ENCODE results near the gene TMOD1.

TMOD1 gene

DNA sequence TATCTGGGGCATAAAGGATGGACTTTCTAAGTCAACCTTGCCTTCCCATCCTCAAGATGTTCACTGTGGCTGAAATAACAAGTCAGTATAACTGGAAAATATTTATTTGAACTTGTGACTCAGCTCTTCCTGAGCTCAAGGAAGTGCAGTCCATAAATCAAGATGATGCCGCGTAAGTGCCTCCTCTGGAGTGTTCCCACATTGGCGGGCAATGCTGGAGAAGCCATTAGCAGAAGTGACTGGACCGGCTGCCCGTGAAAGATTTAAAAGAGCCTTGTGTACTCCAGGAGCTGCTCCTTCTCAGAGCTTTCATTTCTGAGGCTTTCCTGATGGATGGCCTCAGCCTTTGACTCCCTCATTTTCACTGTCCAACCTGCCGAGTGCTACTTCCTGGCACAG lies 17.4 kb downstream of the TMOD1 start:
- DNase-seq, result no peak

DNA sequence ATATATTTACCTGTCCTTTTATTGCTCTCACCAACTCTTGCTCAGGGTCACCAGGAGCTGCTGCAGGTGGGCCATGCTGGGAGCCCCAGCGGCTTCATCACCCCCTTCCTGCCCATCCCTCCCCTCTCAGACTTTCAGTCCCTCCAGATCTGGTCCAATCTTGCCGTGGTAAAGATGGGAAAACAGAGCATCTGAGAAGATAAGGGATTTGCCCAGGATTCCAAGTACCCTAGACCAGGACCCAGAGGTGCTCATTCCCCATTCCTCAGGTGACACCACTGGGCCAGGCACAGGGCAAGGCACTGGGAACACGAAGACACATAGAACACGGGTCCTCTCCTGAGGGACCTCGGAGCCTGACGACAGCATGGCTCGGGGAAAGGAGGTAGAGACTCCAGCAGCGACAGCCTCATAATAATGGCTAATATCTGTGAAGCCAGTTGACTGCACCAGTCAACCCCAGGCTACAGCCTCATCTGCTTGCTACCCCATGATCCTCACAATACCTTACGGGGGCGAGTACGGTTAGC lies 18.0 kb downstream of the TMOD1 start:
- DNase-seq, result no peak

DNA sequence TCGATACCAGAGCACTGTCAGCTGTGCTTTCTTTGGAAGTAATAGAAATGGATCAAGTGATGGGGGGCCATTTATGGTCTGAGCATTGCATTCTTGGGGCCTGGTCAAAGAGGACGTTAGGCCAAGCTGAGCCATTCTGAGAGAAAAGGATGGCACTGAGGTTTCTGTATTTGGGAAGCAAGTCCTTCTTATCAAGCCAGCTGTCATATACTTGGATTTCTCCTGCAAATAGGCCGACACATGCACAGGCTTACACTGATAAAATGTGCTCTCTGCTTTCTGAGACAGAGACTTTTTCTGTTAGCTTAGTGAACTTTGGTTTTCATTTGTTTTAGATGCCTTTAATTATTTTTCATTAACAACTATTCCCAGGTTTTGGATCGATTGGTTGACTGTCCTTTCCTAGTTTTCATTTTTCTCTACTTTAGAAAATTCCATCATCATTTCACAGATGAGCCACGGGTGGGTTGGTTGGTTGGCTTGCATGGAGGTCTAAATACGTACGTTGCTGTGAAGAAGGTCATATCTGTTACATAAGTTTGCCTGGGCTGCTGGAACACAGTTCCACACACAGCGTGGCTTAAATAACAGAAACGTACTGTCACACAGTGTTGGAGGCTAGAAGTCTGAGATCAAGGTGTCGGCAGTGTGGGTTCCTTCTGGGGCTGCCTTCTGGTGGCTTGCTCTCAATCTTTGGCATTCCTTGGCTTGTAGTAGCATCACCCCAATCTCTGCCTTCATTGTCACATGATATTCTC lies 20.3 kb downstream of the TMOD1 start:
- no peak for DNase-seq

DNA sequence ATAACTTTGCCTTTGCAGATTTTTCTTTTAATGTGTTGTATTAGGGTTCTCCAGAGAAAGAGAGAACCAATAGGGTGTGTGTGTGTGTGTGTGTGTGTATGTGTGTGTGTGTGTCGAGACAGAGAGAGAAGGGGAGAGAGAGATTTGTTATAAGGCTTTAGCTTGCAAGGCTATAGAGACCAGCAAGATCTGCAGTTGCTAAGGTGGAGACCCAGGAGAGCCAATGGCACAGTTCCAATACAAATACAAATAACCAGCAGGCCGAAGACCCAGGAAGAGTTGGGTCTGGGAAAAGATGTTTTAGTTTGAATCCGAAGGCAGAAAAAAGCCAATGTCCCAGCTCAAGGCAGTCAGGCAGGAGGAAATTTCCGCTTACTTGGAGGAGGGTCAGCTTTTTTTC lies 23.0 kb downstream of the TMOD1 start:
- DNase-seq, result no peak

DNA sequence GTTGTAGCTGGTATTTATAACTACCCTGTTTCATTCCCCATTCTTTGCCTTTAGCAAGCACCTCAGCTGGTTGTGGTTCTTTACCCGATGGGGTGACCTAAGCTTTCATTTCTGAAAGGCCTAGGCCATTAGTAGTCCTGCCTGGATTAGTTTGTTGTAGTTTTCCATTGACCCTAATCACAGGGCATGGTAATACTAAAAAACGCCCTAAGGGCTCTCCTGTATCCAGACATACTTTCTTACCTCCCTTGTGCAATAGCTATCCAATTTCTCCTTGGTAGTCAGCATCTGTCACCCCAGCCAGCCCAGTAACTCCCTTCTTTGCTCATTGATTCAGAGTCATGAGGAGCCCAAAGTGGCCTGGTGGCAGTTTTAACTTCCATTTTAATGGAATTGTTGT lies 24.0 kb downstream of the TMOD1 start:
- no peak for DNase-seq

DNA sequence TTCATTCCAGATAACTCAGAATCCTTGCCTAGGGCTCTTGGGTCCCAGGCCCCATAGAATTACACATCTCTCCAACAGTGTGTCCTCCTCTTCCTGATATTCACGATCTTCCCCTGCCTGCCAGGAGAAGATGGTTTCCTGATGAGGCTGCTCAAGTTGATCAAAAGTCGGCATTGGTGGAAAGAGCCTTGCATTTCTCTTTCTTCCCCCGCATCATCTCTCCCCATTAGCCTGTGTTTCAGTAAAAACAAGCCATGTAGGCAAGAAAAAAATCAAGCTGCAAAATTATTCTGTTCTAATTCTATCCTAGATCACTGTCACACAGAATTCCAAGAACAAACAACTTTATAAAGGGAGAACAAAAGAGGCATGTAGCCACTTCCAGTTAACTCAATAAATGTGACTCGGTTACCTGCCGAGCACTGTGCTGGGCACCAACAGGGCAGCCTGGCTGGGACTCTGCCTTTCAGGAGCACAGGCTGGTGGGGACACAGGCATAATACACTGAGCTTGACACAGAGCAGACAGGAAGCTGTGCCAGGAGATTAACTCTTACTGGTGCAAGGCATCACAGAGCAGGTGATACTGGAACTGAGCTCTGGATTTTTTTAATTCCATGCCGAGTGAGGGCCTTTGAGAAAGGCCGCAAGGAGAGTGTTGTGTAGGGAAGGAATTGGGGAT lies 25.6 kb downstream of the TMOD1 start:
- DNase-seq, result no peak

DNA sequence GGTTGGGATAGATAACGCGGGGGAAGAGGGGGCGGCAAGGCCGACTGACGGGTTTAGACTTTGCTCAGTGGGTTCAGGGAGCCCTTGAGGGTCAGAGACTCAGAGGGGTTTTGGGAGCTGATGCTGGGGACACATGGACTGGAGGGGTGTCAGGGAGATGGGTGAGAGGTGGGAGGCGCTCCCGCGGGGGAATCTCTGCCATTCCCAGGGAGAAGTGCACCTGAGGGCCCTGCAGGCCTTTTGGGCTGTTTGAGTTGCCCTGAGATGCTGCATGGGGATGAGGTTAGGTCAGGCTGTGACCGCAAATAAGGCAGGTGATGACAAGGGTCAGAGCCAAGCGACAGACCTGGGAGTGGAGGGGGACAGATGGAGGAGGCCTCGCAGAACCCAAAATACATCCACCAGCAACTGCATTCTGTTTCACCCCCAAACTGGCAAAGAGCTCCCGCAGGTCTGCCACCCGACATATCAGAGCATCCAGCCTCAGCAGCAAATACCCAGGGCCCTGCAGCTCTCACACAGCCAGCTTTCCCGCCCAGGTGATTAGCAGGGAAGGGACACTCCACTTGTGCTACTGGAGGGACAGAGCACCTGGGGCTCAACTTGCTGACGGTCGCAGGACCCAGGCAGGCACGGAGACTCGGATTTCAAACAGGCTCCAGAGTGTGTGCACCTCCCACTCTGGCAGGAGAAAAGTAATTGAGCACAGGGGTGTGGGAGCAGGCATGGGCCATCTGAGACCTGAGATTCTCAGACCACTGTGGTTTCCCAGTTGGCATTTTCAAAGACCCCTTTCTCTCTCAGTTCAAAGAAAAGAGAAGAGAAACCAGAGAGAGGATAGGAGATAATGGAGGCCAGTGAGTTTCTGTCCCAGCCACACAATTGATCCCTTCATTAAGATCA lies 26.4 kb downstream of the TMOD1 start:
- DNase-seq, result no peak

DNA sequence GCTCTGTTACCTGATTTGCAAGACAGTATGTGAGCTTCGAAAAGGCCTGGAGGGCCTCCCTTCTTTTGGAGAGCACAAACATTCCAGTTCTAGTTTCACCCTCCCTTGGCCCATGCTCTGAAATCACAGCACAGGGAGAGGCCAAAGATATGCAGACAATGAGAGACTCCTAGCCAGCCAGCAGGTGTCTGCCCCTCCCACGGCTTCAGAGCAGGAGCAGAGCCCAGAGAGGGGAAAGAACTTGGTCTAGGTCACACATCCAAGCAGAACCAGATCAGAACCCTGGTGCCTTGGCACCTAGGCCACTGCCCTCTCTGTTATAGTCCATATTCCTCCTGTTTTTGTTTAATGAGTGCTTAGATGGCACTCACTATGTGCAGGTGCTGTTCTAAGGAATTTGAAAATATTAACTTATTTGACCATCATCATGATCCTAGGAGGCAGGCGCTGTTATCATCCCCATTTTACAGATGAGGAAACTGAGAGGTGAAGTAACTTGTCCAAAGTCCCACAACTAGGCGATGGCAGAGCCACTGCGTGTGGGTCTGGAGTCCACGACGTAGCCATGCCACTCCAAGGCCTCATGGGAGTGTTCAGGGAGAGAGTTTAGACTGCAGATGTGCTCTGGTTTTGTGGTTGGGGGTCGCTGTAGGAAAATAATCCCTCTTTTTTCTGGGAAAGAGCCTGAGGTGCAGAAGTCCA lies 27.2 kb downstream of the TMOD1 start:
- no peak for DNase-seq

DNA sequence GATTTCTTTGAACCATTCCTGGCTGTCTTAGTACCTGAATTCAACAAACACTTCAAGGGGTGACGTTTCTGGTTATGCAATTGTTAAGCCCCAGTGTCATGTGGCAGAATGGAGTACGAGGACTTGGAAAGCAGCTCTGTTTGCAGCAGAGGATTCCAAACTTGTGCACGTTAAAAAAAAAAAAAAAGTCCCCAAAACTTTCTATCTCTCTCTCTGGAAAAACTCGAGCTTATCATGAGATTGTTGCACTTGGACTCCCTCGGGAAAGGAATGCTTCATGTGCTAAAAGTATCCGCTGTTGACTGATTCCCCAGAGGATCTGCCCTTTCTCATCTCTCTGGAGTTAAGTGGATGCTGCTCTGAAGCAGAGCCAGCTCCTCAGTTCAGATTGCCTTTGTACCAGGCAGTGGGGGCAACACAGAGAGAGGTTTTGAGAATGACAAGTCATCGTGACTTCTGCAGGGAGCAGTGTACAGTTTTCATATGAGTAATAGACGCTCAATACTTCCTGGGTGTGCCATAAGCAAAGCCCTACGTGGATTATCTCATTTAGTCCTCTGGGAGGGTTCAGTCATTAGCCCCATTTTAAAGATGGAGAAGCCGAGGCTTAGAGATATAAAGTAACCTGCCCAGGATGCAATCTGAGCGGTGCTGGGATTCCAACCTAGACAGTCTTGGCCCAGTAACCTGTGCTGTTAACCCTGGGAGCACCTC lies 28.1 kb downstream of the TMOD1 start:
- DNase-seq, result no peak

DNA sequence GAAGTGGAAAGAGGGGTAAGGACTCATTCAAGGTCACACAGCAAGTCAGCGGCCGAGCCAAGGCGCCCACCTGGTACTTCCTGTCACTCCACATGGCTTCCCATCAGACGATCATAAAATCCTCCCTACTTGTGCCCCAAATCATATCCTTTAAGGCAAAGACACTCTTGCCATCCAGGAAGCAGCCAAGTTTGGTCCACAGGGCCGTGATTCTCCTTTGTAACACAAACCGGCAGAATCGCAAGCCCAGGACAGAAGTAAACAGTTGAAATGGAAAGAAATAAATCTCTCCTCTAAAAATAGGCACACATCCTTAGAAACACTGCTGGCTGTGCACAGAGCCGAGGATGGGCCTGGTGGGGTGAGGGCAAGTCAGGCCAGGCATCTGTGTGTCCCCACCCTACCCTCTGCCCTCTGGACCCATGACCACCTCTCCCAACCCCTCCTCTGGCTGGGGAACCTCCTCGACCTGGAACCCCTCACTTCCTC lies 30.5 kb downstream of the TMOD1 start:
- DNase-seq, result no peak

DNA sequence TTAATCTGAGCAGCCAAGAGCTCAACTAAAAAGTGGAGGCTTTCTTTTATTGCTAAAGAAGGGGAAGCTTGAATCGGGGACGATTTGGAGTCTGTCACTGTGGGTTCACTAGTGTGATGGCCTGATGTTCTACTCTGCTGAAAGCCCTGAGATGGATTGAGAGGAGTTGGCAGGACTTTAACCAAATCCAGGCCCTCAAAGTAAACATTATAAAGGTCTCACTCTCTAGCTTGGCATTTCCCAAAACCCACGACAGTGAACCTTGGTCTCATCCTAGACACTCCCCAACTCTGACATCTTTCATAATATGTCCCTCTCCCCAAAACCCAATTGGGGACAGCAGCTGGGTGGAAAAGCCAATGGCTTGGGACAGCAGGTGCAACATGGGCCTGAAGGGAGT lies 32.7 kb downstream of the TMOD1 start:
- no peak for DNase-seq

DNA sequence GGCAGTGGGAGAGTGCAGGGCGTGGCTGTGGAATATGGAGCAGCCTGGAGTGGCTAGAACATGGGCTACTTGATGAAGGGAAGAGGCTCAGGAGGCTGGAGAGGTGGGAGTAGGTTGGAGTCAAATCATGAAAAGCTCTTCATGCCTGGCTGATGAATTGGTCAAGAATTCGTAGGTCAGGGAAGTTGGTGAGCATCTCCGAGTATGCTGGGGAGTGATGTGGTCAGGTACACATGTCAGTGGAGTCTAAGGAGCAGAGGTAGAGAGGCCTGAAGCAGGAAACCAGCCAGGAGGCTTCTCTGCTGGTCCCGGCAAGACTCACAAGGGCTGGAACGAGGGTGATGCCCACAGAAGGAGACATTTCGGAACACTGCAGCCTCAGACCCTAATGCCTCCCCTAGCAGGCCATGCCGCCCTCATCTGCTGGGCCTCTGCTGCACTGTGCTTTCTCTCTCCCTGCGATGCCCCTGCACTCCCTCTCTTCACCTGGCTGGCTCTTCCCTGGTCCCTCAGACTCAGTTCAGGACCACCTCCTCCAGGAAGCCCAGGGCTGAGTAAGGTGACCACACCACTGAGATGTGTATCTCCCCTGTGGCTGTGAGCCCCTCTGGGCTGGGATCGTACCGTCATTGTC lies 33.6 kb downstream of the TMOD1 start:
- no peak for DNase-seq

DNA sequence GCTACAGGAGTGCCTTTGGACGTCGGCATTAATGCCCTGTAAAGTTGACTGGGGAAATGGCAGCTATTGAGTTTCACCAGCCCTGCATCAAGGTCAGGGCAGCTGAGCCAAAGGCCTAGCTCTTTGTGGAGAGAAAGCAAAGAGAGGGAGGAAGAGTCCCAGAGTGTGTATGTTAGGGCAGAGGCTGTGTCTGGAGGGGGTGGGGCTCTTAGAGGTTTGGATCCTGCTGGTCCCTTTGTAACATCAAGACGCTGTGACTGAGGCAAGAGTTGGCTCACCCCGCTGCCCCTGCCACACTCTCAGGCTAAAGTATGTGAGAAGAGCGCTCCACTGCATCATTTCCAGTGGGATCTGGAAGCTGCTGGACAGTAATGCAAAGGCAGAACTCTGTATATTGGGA lies 34.3 kb downstream of the TMOD1 start:
- no peak for DNase-seq

DNA sequence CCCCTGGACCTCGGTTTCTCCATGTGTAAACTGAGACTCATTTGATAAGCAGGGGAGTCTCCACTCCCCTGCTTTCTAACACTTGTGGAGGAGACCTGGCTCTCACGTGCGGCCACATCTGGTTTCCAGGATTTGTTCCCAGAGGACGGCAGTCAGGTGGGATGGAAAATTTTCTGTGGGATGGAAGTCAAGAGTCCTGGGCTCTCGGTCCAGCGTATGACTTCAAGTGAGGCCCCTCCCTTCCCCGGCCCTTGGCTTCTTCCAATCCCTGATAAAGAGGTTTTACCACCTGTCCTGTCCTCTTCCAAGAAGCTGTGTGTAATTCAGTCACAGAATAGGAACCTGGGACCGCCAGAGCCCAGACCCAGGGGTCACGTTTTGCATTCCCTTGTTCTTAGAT lies 35.0 kb downstream of the TMOD1 start:
- no peak for DNase-seq

DNA sequence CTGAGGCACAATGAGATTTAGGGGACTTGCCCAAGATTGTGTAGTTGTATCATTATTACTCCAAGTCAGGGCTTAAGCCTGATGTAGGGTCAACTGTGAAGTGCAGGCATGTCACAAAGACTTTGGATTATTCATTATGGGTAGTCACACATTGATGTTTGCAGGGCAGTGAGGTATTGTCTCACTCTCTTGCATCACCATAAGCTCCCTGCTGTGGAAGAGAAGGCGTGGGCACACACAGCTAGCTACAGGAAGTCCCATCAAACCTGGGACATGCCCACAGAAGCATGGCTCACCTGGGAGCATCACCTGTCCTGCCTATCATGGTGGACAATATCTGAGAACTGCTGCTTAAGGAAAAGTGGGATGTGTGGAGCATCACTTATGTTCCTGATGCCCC lies 42.1 kb downstream of the TMOD1 start:
- no peak for DNase-seq

DNA sequence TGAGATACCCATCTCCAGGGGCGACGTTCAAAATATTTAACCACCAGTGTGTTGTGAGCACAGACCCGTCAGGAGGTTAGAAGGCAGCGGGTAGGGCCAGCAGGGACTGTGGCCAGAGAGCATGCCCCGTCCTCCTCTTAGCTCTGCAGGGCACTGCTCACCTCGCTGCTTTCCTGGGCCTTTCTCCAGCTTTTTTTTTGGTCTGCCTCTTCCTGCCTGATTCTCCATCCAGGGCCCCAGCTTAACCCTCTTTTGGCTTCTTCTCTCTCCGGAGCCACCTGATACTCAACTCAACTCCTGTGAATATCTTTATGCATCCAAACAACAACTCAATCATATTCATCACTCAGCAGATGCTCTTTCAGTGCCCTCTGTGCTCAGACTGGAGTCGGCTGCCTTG lies 44.0 kb downstream of the TMOD1 start:
- DNase-seq, result no peak

DNA sequence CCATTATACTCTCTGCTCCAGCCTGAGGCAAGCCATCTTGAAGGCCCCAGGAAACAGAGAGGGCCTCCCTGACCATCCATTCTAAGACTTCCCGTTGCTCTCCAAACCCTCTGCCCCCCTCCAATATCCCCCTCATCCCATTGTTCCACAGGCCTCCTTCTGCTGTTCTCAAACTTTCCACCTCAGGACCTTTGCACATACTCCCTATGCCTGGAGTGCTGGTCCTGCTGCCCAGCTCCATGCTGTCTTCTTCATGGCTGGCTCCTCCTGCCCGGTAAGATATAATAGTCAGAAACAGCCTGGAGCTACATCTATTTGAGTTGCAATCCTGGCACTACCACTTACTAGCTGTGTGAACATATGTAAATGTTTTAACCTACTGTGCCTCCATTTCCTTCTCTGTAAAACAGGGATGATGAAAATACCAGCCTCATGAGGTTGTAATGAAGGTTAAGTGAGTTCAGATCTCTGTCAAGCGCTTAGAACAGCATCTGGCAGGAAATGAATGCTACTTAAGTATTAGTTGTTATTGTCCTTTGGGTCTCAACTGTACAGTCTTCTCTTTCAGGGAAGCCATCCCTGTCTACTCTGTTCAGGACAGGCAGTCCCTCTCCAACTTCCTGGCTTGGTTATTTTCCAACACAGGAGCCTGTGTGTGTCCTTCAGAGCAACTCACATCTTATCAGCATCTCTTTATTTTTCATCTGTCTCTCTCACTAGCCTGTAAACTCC lies 45.8 kb downstream of the TMOD1 start:
- DNase-seq, result no peak

DNA sequence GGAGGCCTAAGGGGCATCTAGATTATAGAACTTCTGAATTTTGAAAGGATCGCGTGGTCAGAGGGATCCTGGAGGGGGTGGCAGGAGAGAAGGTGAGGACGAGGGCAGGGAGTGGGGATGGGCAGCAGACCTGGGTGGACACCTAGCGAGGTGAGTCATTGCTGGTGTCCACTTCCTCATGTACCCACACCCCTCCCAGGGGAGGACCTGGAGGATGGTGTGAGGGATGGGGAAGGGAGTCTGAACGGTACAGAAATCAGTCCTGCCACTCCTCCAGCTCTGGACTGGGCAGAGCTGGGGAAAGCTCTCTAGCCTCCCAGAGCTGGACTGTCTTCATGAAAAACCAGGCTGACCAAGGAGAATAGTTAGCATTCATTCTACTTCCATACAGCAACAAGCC lies 46.9 kb downstream of the TMOD1 start:
- DNase-seq, result no peak

DNA sequence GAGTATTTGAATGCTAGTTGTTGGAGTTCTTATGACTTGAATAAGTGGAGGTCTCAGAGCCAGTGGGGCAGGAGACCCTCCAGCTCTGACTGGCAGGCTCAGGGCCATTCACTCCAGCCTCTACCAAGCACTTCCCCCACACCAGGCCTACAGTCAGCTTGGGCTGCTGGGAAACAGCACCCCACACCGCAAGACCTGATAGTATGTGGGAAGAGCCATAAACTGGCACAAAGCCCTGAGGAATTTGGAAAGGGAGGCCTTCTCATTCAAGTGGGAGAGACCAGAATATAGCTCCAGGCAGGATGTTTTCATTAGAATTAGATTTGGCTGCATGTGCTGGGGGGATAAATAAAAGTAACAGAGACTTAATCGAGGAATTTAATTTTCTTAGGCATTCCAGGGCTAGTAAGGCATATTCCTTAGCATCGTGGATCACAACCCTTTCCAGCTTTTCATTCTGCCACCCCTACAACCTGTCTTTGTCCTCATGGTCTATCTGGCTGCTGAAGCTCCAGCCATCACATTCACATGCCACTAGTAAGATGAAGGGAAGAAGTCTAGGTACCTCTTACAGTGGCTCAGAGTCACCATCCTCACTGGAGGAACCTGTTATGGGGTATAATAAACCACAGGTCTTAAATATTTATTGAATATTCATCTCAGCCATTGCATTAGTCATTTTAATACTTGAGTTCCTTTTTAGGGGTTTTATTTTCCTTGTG lies 47.5 kb downstream of the TMOD1 start:
- no peak for DNase-seq

DNA sequence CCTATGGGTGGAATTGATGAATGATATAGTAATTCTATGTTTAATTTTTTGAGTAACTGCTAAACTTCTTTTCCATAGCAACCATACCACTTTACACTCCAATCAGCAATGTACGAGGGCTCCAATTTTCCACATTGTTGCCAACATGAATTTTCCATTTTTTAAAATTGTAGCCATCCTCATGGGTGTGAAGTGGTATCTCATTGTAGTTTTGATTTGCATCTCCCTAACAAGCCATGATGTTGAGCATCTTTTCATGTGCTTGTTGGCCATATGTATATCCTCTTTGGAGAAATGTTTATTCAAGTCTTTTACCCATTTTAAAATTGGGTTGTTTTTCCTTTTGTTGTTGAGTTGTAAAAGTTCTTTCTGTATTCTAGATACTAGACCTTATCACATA lies 48.9 kb downstream of the TMOD1 start:
- DNase-seq, result no peak
